ENCODE measurements around the gene GNG12. TPM values are rescaled to one million over a fixed set of nuclear protein-coding genes. Genes with fewer than 3 reads are reported as not detected.

Gene GNG12
- polyA plus RNA-seq, 3 donors from 2014 or later, result 0.06 TPM; not detected in 2

- Mint-ChIP-seq H3K9me3 (no peaks in the 10 kb centered on the region), H3K36me3 (no peaks in the 10 kb centered on the region), H3K4me3 (no peak overlapping the region), H3K27ac (no peak overlapping the region), H3K27me3 (ENCODE audit: low read depth in 3 of 3) (peaks cover 2 to 8% (median 5%) of the 10 kb centered on the region in 3 donors), H3K4me1 (no peaks in the 10 kb centered on the region)
- DNase-seq, result no peak
Measured at GRCh38 chr1:67853704-67854103, 20.4 kb upstream of the GNG12 start.

- H3K27me3 Mint-ChIP-seq (ENCODE audit: low read depth in 3 of 3), result peaks cover 2 to 8% (median 3%) of the 10 kb centered on the region in 3 donors
- no peak overlapping the region for H3K27ac Mint-ChIP-seq
- DNase-seq, result no peak
- no peaks in the 10 kb centered on the region for H3K36me3 Mint-ChIP-seq
- H3K4me3 Mint-ChIP-seq, result no peak overlapping the region
- H3K4me1 Mint-ChIP-seq, result no peaks in the 10 kb centered on the region
- no peaks in the 10 kb centered on the region for H3K9me3 Mint-ChIP-seq
Measured at GRCh38 chr1:67851800-67852199, 18.5 kb upstream of the GNG12 start.

- H3K27me3 Mint-ChIP-seq (ENCODE audit: low read depth in 3 of 3), result peaks cover 2 to 7% (median 3%) of the 10 kb centered on the region in 3 donors
- no peak overlapping the region for H3K4me3 Mint-ChIP-seq
- H3K4me1 Mint-ChIP-seq, result no peaks in the 10 kb centered on the region
- H3K27ac Mint-ChIP-seq, result no peak overlapping the region
- H3K9me3 Mint-ChIP-seq, result no peaks in the 10 kb centered on the region
- H3K36me3 Mint-ChIP-seq, result no peaks in the 10 kb centered on the region
- DNase-seq, result no peak
Measured at GRCh38 chr1:67850611-67851075, 17.4 kb upstream of the GNG12 start.

GRCh38 chr1:67850151-67850551, 16.9 kb upstream of the GNG12 start:
- Mint-ChIP-seq H3K27ac (no peak overlapping the region), H3K36me3 (no peaks in the 10 kb centered on the region), H3K4me3 (no peak overlapping the region), H3K4me1 (no peaks in the 10 kb centered on the region), H3K9me3 (no peaks in the 10 kb centered on the region), H3K27me3 (ENCODE audit: low read depth in 3 of 3) (peaks cover 2 to 7% (median 3%) of the 10 kb centered on the region in 3 donors)
- no peak for DNase-seq

GRCh38 chr1:67847466-67847865, 14.2 kb upstream of the GNG12 start:
- no peak overlapping the region for H3K4me3 Mint-ChIP-seq
- peaks cover 3 to 13% (median 6%) of the 10 kb centered on the region in 3 donors for H3K27me3 Mint-ChIP-seq (ENCODE audit: low read depth in 3 of 3)
- no peaks in the 10 kb centered on the region for H3K36me3 Mint-ChIP-seq
- no peak overlapping the region for H3K27ac Mint-ChIP-seq
- H3K9me3 Mint-ChIP-seq, result no peaks in the 10 kb centered on the region
- H3K4me1 Mint-ChIP-seq, result no peaks in the 10 kb centered on the region
- DNase-seq, result no peak

- Mint-ChIP-seq H3K27ac (no peak overlapping the region), H3K4me3 (no peak overlapping the region), H3K9me3 (no peaks in the 10 kb centered on the region), H3K36me3 (no peaks in the 10 kb centered on the region), H3K4me1 (no peaks in the 10 kb centered on the region), H3K27me3 (ENCODE audit: low read depth in 3 of 3) (peaks cover 3 to 13% (median 6%) of the 10 kb centered on the region in 3 donors)
- no peak for DNase-seq
Measured at GRCh38 chr1:67846538-67846937, 13.3 kb upstream of the GNG12 start.

- H3K27ac Mint-ChIP-seq, result no peak overlapping the region
- peaks cover 3 to 11% (median 6%) of the 10 kb centered on the region in 3 donors for H3K27me3 Mint-ChIP-seq (ENCODE audit: low read depth in 3 of 3)
- no peaks in the 10 kb centered on the region for H3K4me1 Mint-ChIP-seq
- no peak for DNase-seq
- peaks cover 0 to under 1% (median 0%) of the 10 kb centered on the region in 3 donors for H3K36me3 Mint-ChIP-seq
- H3K4me3 Mint-ChIP-seq, result no peak overlapping the region
- no peaks in the 10 kb centered on the region for H3K9me3 Mint-ChIP-seq
Measured at GRCh38 chr1:67844988-67845387, 11.7 kb upstream of the GNG12 start.

GRCh38 chr1:67843746-67844145, 10.5 kb upstream of the GNG12 start:
- no peaks in the 10 kb centered on the region for H3K9me3 Mint-ChIP-seq
- DNase-seq, result no peak
- H3K27ac Mint-ChIP-seq, result no peak overlapping the region
- H3K4me3 Mint-ChIP-seq, result no peak overlapping the region
- no peaks in the 10 kb centered on the region for H3K4me1 Mint-ChIP-seq
- peaks cover 2 to 11% (median 6%) of the 10 kb centered on the region in 3 donors for H3K27me3 Mint-ChIP-seq (ENCODE audit: low read depth in 3 of 3)
- H3K36me3 Mint-ChIP-seq, result peaks cover 0 to 3% (median 0%) of the 10 kb centered on the region in 3 donors

GRCh38 chr1:67843331-67843730, 10.1 kb upstream of the GNG12 start:
- Mint-ChIP-seq H3K9me3 (no peaks in the 10 kb centered on the region), H3K4me1 (no peaks in the 10 kb centered on the region), H3K27me3 (ENCODE audit: low read depth in 3 of 3) (peaks cover under 1 to 11% (median 6%) of the 10 kb centered on the region in 3 donors), H3K4me3 (no peak overlapping the region), H3K36me3 (peaks cover 0 to 3% (median 0%) of the 10 kb centered on the region in 3 donors), H3K27ac (no peak overlapping the region)
- DNase-seq, result no peak

GRCh38 chr1:67840449-67840848, 7.2 kb upstream of the GNG12 start:
- peaks cover 0 to 22% (median 11%) of the 10 kb centered on the region in 3 donors for H3K27me3 Mint-ChIP-seq (ENCODE audit: low read depth in 3 of 3)
- no peak overlapping the region for H3K27ac Mint-ChIP-seq
- no peaks in the 10 kb centered on the region for H3K9me3 Mint-ChIP-seq
- no peak overlapping the region for H3K4me3 Mint-ChIP-seq
- no peak for DNase-seq
- H3K36me3 Mint-ChIP-seq, result peaks cover 0 to 3% (median 0%) of the 10 kb centered on the region in 3 donors
- H3K4me1 Mint-ChIP-seq, result no peaks in the 10 kb centered on the region

- Mint-ChIP-seq H3K4me3 (no peak overlapping the region), H3K27me3 (ENCODE audit: low read depth in 3 of 3) (peaks cover 1 to 19% (median 11%) of the 10 kb centered on the region in 3 donors)
- DNase-seq, result no peak
Measured at GRCh38 chr1:67839826-67840225, 6.6 kb upstream of the GNG12 start.

GRCh38 chr1:67838180-67838910, 5.1 kb upstream of the GNG12 start:
- no peak overlapping the region for H3K4me3 Mint-ChIP-seq
- no peak for DNase-seq
- H3K36me3 Mint-ChIP-seq, result peaks cover 0 to 3% (median 0%) of the 10 kb centered on the region in 3 donors
- no peaks in the 10 kb centered on the region for H3K9me3 Mint-ChIP-seq
- H3K4me1 Mint-ChIP-seq, result peaks cover 6 to 9% of the 10 kb centered on the region in 2 donors
- H3K27ac Mint-ChIP-seq, result no peak overlapping the region
- H3K27me3 Mint-ChIP-seq (ENCODE audit: low read depth in 3 of 3), result peaks cover 10 to 23% (median 14%) of the 10 kb centered on the region in 3 donors

More at GRCh38 chr1:67839826-67840225, 6.6 kb upstream of the GNG12 start:
- H3K9me3 Mint-ChIP-seq, result no peaks in the 10 kb centered on the region
- H3K27ac Mint-ChIP-seq, result no peak overlapping the region
- no peaks in the 10 kb centered on the region for H3K4me1 Mint-ChIP-seq
- peaks cover 0 to 3% (median 0%) of the 10 kb centered on the region in 3 donors for H3K36me3 Mint-ChIP-seq

GRCh38 chr1:67836769-67837168, 3.5 kb upstream of the GNG12 start:
- H3K4me1 Mint-ChIP-seq, result peaks cover 14 to 17% of the 10 kb centered on the region in 2 donors
- peaks cover 0 to 3% (median 0%) of the 10 kb centered on the region in 3 donors for H3K36me3 Mint-ChIP-seq
- DNase-seq, result no peak
- H3K9me3 Mint-ChIP-seq, result peaks cover 0 to 3% (median 0%) of the 10 kb centered on the region in 6 donors
- H3K27ac Mint-ChIP-seq, result no peak overlapping the region
- no peak overlapping the region for H3K4me3 Mint-ChIP-seq
- peaks cover 13 to 28% (median 16%) of the 10 kb centered on the region in 3 donors for H3K27me3 Mint-ChIP-seq (ENCODE audit: low read depth in 3 of 3)

GRCh38 chr1:67835663-67836452, 2.6 kb upstream of the GNG12 start:
- Mint-ChIP-seq H3K9me3 (peaks cover 0 to 3% (median 0%) of the 10 kb centered on the region in 6 donors), H3K36me3 (peaks cover 0 to 3% (median 0%) of the 10 kb centered on the region in 3 donors), H3K27me3 (ENCODE audit: low read depth in 3 of 3) (peaks cover 16 to 34% (median 18%) of the 10 kb centered on the region in 3 donors), H3K27ac (no peak overlapping the region), H3K4me1 (peaks cover 19 to 21% of the 10 kb centered on the region in 2 donors), H3K4me3 (no peak overlapping the region)
- DNase-seq, result no peak

Measured in immature natural killer cell (primary cell).